GM21576 (cell line): ENCODE measurements around the gene RFX2.
"Not testable (repeated sequence)": the region's sequence is repeated elsewhere in the genome, so short reads cannot be mapped to it uniquely, and the experiment has no call there.

Experiments used
- ATAC-seq: cut with Tn5 transposase; IDR thresholded peaks from one replicate; pipeline ENCODE4 v1.9.1; 2021; ENCODE audit warnings: mild to moderate bottlenecking, moderate library complexity; ENCODE audit not compliant: unreplicated experiment

RFX2 gene

GRCh38 chr19:6017576-6017975 lies 92.7 kb downstream of the RFX2 start:
- ATAC-seq: no peak

GRCh38 chr19:6015841-6016545 lies 94.3 kb downstream of the RFX2 start:
- no peak for ATAC-seq

- ATAC-seq: no peak
Measured at GRCh38 chr19:6014551-6015135, 95.7 kb downstream of the RFX2 start.

GRCh38 chr19:6012426-6013170 lies 97.7 kb downstream of the RFX2 start:
- ATAC-seq: no peak

GRCh38 chr19:6011794-6012193 lies 98.5 kb downstream of the RFX2 start:
- no peak for ATAC-seq

GRCh38 chr19:6011206-6011605 lies 99.1 kb downstream of the RFX2 start:
- no peak for ATAC-seq

- no peak for ATAC-seq
Measured at GRCh38 chr19:6010107-6010506, 100.2 kb downstream of the RFX2 start.

GRCh38 chr19:6007866-6008265 lies 102.4 kb downstream of the RFX2 start:
- no peak for ATAC-seq

- ATAC-seq: no peak
Measured at GRCh38 chr19:6006896-6007295, 103.4 kb downstream of the RFX2 start.

- ATAC-seq: not testable (repeated sequence)
Measured at GRCh38 chr19:6006070-6006446, 104.2 kb downstream of the RFX2 start.

- no peak for ATAC-seq
Measured at GRCh38 chr19:6005321-6006069, 104.8 kb downstream of the RFX2 start.

- no peak for ATAC-seq
Measured at GRCh38 chr19:6003976-6004375, 106.3 kb downstream of the RFX2 start.

- ATAC-seq: no peak
Measured at GRCh38 chr19:6002591-6002990, 107.7 kb downstream of the RFX2 start.

- ATAC-seq: no peak
Measured at GRCh38 chr19:6000228-6000847, 110.0 kb downstream of the RFX2 start.

- no peak for ATAC-seq
Measured at GRCh38 chr19:5999693-6000092, 110.6 kb downstream of the RFX2 start.

- ATAC-seq: no peak
Measured at GRCh38 chr19:5997371-5997770, 112.9 kb downstream of the RFX2 start.

- ATAC-seq: no peak
Measured at GRCh38 chr19:5996623-5997320, 113.5 kb downstream of the RFX2 start.

- no peak for ATAC-seq
Measured at GRCh38 chr19:5996102-5996501, 114.2 kb downstream of the RFX2 start.

- no peak for ATAC-seq
Measured at GRCh38 chr19:5995606-5996005, 114.7 kb downstream of the RFX2 start.

- no peak for ATAC-seq
Measured at GRCh38 chr19:5994405-5995165, 115.7 kb downstream of the RFX2 start.
